GM12878 (cell line): ENCODE measurements around the gene PPIB. TPM values are rescaled to one million over a fixed set of nuclear protein-coding genes. Genes with fewer than 3 reads are reported as not detected.

Source experiments
- ATAC-seq: fragments of 200-7000 bp; cut with Tn5 transposase; 3 replicates; pipeline ENCODE4 v1.9.1; 2020; ENCODE audit warnings: mild to moderate bottlenecking, moderate library complexity
- BruUV-seq: library from RNA; stranded (reverse); fragments of 400-500 nt; replicated peaks from 2 replicates; lab custom pipeline; 2021; lab: Mats Ljungman, UMichigan
- CTCF ChIA-PET: fragments of 300-600 bp; sonication (Branson Sonifier 250); formaldehyde crosslinking; extraction: SDS; loops from one replicate; lab custom pipeline; 2021; ENCODE audit warnings: inconsistent platforms; lab: Yijun Ruan, JAX
- POLR2A ChIA-PET: fragments of 350-600 bp; formaldehyde crosslinking; extraction: SDS; loops from one replicate; lab custom pipeline; 2021; ENCODE audit warnings: inconsistent platforms; lab: Charles Lee
- RAD21 ChIA-PET: fragments of 300-600 bp; sonication (Branson Sonifier 250); formaldehyde crosslinking; loops from one replicate; lab custom pipeline; 2023; ENCODE audit warnings: antibody characterized with exemption; ENCODE audit not compliant: unreplicated experiment; lab: Charles Lee
- SMC1A ChIA-PET: fragments of 300-600 bp; sonication (Branson Sonifier 250); formaldehyde crosslinking; loops from one replicate; lab custom pipeline; 2023; ENCODE audit not compliant: unreplicated experiment, uncharacterized antibody; lab: Charles Lee
- DNase-seq: peaks from one replicate; pipeline ENCODE4 v3.0.0-alpha.2; 2011; ENCODE audit warnings: low read depth, low spot score
- FAIRE-seq: peaks from 3 replicates; lab custom pipeline; 2011; peaks lifted over from hg19 to GRCh38; lab: Jason Lieb, UNC
- H2AFZ ChIP-seq: 2 replicates; pipeline ENCODE4 v1.6.0; 2011; ENCODE audit warnings: low read depth, low read length, control low read depth; ENCODE audit not compliant: control insufficient read depth
- H3K27ac ChIP-seq: 2 replicates; pipeline ENCODE4 v1.5.1; 2011; ENCODE audit warnings: control low read depth; ENCODE audit not compliant: control insufficient read depth, insufficient read depth
- H3K27me3 ChIP-seq, 2 experiments: replicated peaks in 1 of 2; 2 replicates each; pipeline versions ENCODE4 v1.6.0 to v1.6.1; 2011; ENCODE audit warnings: low read length in 1 of 2; ENCODE audit not compliant: control insufficient read depth in 2 of 2, insufficient read depth in 2 of 2
- H3K36me3 ChIP-seq, 2 experiments: 2 replicates each; pipeline ENCODE4 v1.5.1; 2011; ENCODE audit warnings: low read length in 1 of 2; ENCODE audit not compliant: control insufficient read depth in 2 of 2, insufficient read depth in 2 of 2
- H3K4me1 ChIP-seq: 2 replicates; pipeline ENCODE4 v1.6.1; 2011; ENCODE audit warnings: mild to moderate bottlenecking, low read length, moderate library complexity, mixed read lengths; ENCODE audit not compliant: control insufficient read depth, insufficient read depth
- H3K4me2 ChIP-seq: 2 replicates; pipeline ENCODE4 v1.6.0; 2011; ENCODE audit warnings: control low read depth; ENCODE audit not compliant: control insufficient read depth, insufficient read depth
- H3K4me3 ChIP-seq: fragments of 200-600 bp; sonication (generic); 2 replicates; pipeline ENCODE4 v1.5.1; 2016
- H3K79me2 ChIP-seq: 2 replicates; pipeline ENCODE4 v1.6.0; 2011; ENCODE audit warnings: low read length; ENCODE audit not compliant: control insufficient read depth, insufficient read depth
- H3K9ac ChIP-seq: 2 replicates; pipeline ENCODE4 v1.8.0; 2011; ENCODE audit warnings: low read length, control low read depth, mixed read lengths; ENCODE audit not compliant: control insufficient read depth, insufficient read depth
- H3K9me3 ChIP-seq: replicated peaks from 3 replicates; pipeline ENCODE4 v1.5.1; 2011; ENCODE audit warnings: mild to moderate bottlenecking, low read length; ENCODE audit not compliant: control insufficient read depth, insufficient read depth
- H4K20me1 ChIP-seq: 2 replicates; pipeline ENCODE4 v1.6.0; 2011; ENCODE audit not compliant: control insufficient read depth, insufficient read depth
- ASH2L ChIP-seq: fragments of 300-600, 200-600 bp; sonication (generic); IDR thresholded peaks from 2 replicates; pipeline ENCODE4 v1.6.1; 2017; ENCODE audit warnings: low read depth, mild to moderate bottlenecking, borderline replicate concordance
- CHD1 ChIP-seq: IDR thresholded peaks from 2 replicates; pipeline ENCODE4 v1.6.1; 2012; ENCODE audit warnings: low read depth, low read length, improper control_type of control experiment
- CHD4 ChIP-seq: fragments of 200-600 bp; sonication (generic); IDR thresholded peaks from 2 replicates; pipeline ENCODE4 v1.6.1; 2016; ENCODE audit warnings: mild to moderate bottlenecking
- CREM ChIP-seq: IDR thresholded peaks from 2 replicates; pipeline ENCODE4 v1.6.1; 2014; ENCODE audit warnings: antibody characterized with exemption, low read depth
- IKZF1 ChIP-seq: fragments of 450-650 bp; conservative IDR thresholded peaks from 2 replicates; pipeline ENCODE4 v1.6.1; 2017; ENCODE audit warnings: antibody characterized with exemption, mild to moderate bottlenecking
- KAT2A ChIP-seq: conservative IDR thresholded peaks from 2 replicates; pipeline ENCODE4 v1.6.1; 2011; ENCODE audit warnings: low read depth, low read length; ENCODE audit not compliant: control insufficient read depth
- PAX5 ChIP-seq: IDR thresholded peaks from 2 replicates; pipeline ENCODE4 v1.6.1; 2011; ENCODE audit warnings: low read depth, low read length, borderline replicate concordance
- RCOR1 ChIP-seq: conservative IDR thresholded peaks from 2 replicates; pipeline ENCODE4 v1.6.1; 2012; ENCODE audit warnings: low read depth, low read length, improper control_type of control experiment
- SIN3A ChIP-seq: IDR thresholded peaks from 2 replicates; pipeline ENCODE4 v1.6.1; 2012; ENCODE audit warnings: low read depth, low read length, improper control_type of control experiment
- SIX5 ChIP-seq: IDR thresholded peaks from 2 replicates; pipeline ENCODE4 v1.6.1; 2011; ENCODE audit warnings: mild to moderate bottlenecking, low read depth, low read length, moderate library complexity; ENCODE audit not compliant: severe bottlenecking
- SREBF1 ChIP-seq: IDR thresholded peaks from 2 replicates; pipeline ENCODE4 v1.6.1; 2012; ENCODE audit warnings: mild to moderate bottlenecking, low read length
- STAT1 ChIP-seq: fragments of 450-650 bp; conservative IDR thresholded peaks from 2 replicates; pipeline ENCODE4 v1.6.1; 2014; ENCODE audit warnings: antibody characterized with exemption, mild to moderate bottlenecking
- TBL1XR1 ChIP-seq: IDR thresholded peaks from 2 replicates; pipeline ENCODE4 v1.6.1; 2012; ENCODE audit warnings: low read depth, low read length, improper control_type of control experiment
- WGBS: methylation state at CpG from one replicate; pipeline ENCODE4 v1.1.6; 2016; ENCODE audit warnings: low lambda C conversion rate; ENCODE audit not compliant: insufficient replicate concordance, insufficient coverage; ENCODE audit errors: missing lambda C conversion rate; 5-methylcytosine and 5-hydroxymethylcytosine counted together
- in situ Hi-C: fragments of 300-500 bp; cut with MboI; formaldehyde crosslinking; loops from 9 replicates; pipeline ENCODE4 v1.14.3; 2018; ENCODE audit warnings: mixed read lengths
- intact Hi-C: fragments of 100-400 bp; cut with micrococcal nuclease; formaldehyde crosslinking; loops from one replicate; pipeline ENCODE4 v1.14.2; 2022; ENCODE audit not compliant: unreplicated experiment
- polyA plus RNA-seq, 11 experiments: library from polyadenylated mRNA; depleted of rRNA in 4 of 11; unstranded in 6 of 11; stranded (reverse) in 5 of 11; fragments of >200 nt; fragmentation: Nextera tagmentation in 4 of 11; fragmentation: Illumina TruSeq in 1 of 11; extraction: Ambion mirVana in 4 of 11; extraction: Trizol in 1 of 11; gene quantifications; 1 replicate in 1 of 11; 2 replicates in 10 of 11; pipeline versions ENCODE4 v1.2.1 to v1.2.3, GENCODE V29; 2011 to 2016; ENCODE audit warnings: inconsistent platforms in 2 of 11, missing spikeins in 2 of 11, low read depth in 1 of 11
- total RNA-seq, 4 experiments: library from RNA; depleted of rRNA in 3 of 4; stranded (reverse); fragments of >200 nt in 3 of 4; fragmentation: Illumina TruSeq in 1 of 4; extraction: Trizol in 1 of 4; gene quantifications; 2 replicates each; pipeline versions ENCODE4 v1.2.1 to v1.2.3, GENCODE V29; 2013 to 2021
- TF ChIP-seq, protein P1 (sequence below): IDR thresholded peaks from 2 replicates; pipeline ENCODE4 v1.6.1; 2012; ENCODE audit warnings: low read depth, low read length, improper control_type of control experiment
- TF ChIP-seq, protein P2 (sequence below): IDR thresholded peaks from 2 replicates; pipeline ENCODE4 v1.6.1; 2011; ENCODE audit warnings: low read depth, low read length, improper control_type of control experiment, borderline replicate concordance
- TF ChIP-seq, protein P3 (sequence below): IDR thresholded peaks from 2 replicates; pipeline ENCODE4 v1.6.1; 2012; ENCODE audit warnings: mild to moderate bottlenecking, low read depth, low read length
- TF ChIP-seq, protein P4 (sequence below), 3 experiments: IDR thresholded peaks in 2 of 3; conservative IDR thresholded peaks in 1 of 3; 2 replicates each; pipeline ENCODE4 v1.5.1; 2011; ENCODE audit warnings: low read depth in 3 of 3, low read length in 3 of 3, mild to moderate bottlenecking in 3 of 3, control low read depth in 2 of 3, moderate library complexity in 2 of 3, inconsistent platforms in 1 of 3, mixed read lengths in 1 of 3; ENCODE audit not compliant: control insufficient read depth in 2 of 3, insufficient read depth in 1 of 3; ENCODE audit errors: extremely low read depth in 1 of 3

PPIB gene
- total and polyA plus RNA-seq, 10 of the 15 experiments (the other 5 are each of a cell fraction or from before 2014, with no cell fraction given), result 344 to 936 (median 508) TPM

DNA sequence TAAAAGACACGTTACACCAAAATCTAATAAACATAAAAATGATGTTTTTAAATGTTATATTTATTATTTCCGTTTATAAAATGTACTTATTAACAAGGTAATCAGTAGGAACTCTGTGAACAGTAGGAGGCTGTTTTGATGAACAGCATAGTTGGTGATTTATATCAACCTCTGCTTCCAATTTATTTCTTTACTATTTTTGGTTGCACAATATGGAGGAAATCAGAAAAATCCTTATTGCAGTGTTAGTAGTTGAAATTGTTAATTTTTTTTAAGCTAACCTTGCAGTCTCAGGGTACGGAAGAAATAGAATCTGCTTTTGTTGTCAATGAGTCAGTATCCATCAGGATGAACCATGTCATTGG lies 16.3 kb downstream of the PPIB start (continued):
- TF ChIP-seq, protein P1, sequence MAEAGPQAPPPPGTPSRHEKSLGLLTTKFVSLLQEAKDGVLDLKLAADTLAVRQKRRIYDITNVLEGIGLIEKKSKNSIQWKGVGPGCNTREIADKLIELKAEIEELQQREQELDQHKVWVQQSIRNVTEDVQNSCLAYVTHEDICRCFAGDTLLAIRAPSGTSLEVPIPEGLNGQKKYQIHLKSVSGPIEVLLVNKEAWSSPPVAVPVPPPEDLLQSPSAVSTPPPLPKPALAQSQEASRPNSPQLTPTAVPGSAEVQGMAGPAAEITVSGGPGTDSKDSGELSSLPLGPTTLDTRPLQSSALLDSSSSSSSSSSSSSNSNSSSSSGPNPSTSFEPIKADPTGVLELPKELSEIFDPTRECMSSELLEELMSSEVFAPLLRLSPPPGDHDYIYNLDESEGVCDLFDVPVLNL, result no peak
- TF ChIP-seq CHD4 (no peak), RCOR1 (no peak), SIN3A (no peak), STAT1 (no peak), SIX5 (no peak), TBL1XR1 (no peak), ASH2L (no peak), SREBF1 (no peak)
- TF ChIP-seq, protein P2, sequence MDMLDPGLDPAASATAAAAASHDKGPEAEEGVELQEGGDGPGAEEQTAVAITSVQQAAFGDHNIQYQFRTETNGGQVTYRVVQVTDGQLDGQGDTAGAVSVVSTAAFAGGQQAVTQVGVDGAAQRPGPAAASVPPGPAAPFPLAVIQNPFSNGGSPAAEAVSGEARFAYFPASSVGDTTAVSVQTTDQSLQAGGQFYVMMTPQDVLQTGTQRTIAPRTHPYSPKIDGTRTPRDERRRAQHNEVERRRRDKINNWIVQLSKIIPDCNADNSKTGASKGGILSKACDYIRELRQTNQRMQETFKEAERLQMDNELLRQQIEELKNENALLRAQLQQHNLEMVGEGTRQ, result no peak

DNA sequence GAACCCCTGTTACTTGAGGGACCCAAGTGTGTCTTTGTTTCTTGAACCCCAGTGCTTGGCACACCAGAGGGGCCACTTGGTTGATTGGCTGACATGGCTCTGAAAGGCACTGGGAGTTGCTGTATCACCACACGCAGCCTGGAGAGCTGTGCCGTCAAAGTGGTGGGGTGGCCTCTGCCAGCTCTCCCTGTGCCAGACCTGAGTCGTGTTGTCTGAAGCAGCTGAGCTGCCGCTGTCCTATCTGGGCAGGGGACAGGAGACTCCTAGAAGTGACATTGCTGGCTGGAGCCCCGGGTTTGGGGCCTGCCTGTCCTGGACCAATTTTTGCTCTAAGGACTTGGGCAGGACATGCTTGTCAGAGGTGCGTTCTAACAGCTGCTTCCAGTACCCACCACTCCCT lies 16.8 kb downstream of the PPIB start:
- Histone ChIP-seq H3K27me3 (no peaks in the 10 kb centered on the region), H3K79me2 (no peaks in the 10 kb centered on the region), H3K27ac (peak overlapping the region; percentile 92), H3K9me3 (no peaks in the 10 kb centered on the region), H4K20me1 (no peaks in the 10 kb centered on the region), H3K36me3 (peaks cover 5 to 11% of the 10 kb centered on the region in 2 experiments), H3K4me1 (peaks cover 52% of the 10 kb centered on the region), H3K4me2 (no peak overlapping the region), H2AFZ (no peak overlapping the region), H3K4me3 (no peak overlapping the region), H3K9ac (no peak overlapping the region)
- intact Hi-C loops (no loop called here), in situ Hi-C loops (no loop called here)
- no TSS peak for BruUV-seq
- no peak for FAIRE-seq
- 98% methylated on average over 6 of the region's 6 CpGs for WGBS
- CTCF ChIA-PET, result interaction anchor here (0.7 to 5.3 kb wide), 7 partner anchors 9 to 80 kb away, joined by 4 to 98 read pairs (median 6); partner anchors contain the start of genes CIAO2A and PPIB
- POLR2A ChIA-PET, result interaction anchor here (0.8 to 3.0 kb wide), 6 partner anchors 12 to 56 kb away, joined by 3 to 17 read pairs (median 7); partner anchors contain the start of genes CIAO2A and SNX1
- SMC1A ChIA-PET, result interaction anchor here (1.1 to 1.7 kb wide), 3 partner anchors 14 to 227 kb away, joined by 3 to 4 read pairs (median 3); no protein-coding TSS in a partner anchor
- no peak for DNase-seq
- no peak for ATAC-seq
- RAD21 ChIA-PET, result interaction anchor here (1.2 to 3.2 kb wide), 3 partner anchors 8 to 53 kb away, joined by 4 to 29 read pairs (median 15); partner anchors contain the start of genes CIAO2A and SNX1
- TF ChIP-seq KAT2A (no peak), CREM (no peak), CHD1 (no peak), IKZF1 (no peak), PAX5 (no peak)
- TF ChIP-seq, protein P3, sequence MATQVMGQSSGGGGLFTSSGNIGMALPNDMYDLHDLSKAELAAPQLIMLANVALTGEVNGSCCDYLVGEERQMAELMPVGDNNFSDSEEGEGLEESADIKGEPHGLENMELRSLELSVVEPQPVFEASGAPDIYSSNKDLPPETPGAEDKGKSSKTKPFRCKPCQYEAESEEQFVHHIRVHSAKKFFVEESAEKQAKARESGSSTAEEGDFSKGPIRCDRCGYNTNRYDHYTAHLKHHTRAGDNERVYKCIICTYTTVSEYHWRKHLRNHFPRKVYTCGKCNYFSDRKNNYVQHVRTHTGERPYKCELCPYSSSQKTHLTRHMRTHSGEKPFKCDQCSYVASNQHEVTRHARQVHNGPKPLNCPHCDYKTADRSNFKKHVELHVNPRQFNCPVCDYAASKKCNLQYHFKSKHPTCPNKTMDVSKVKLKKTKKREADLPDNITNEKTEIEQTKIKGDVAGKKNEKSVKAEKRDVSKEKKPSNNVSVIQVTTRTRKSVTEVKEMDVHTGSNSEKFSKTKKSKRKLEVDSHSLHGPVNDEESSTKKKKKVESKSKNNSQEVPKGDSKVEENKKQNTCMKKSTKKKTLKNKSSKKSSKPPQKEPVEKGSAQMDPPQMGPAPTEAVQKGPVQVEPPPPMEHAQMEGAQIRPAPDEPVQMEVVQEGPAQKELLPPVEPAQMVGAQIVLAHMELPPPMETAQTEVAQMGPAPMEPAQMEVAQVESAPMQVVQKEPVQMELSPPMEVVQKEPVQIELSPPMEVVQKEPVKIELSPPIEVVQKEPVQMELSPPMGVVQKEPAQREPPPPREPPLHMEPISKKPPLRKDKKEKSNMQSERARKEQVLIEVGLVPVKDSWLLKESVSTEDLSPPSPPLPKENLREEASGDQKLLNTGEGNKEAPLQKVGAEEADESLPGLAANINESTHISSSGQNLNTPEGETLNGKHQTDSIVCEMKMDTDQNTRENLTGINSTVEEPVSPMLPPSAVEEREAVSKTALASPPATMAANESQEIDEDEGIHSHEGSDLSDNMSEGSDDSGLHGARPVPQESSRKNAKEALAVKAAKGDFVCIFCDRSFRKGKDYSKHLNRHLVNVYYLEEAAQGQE, result no peak
- TF ChIP-seq, protein P4, sequence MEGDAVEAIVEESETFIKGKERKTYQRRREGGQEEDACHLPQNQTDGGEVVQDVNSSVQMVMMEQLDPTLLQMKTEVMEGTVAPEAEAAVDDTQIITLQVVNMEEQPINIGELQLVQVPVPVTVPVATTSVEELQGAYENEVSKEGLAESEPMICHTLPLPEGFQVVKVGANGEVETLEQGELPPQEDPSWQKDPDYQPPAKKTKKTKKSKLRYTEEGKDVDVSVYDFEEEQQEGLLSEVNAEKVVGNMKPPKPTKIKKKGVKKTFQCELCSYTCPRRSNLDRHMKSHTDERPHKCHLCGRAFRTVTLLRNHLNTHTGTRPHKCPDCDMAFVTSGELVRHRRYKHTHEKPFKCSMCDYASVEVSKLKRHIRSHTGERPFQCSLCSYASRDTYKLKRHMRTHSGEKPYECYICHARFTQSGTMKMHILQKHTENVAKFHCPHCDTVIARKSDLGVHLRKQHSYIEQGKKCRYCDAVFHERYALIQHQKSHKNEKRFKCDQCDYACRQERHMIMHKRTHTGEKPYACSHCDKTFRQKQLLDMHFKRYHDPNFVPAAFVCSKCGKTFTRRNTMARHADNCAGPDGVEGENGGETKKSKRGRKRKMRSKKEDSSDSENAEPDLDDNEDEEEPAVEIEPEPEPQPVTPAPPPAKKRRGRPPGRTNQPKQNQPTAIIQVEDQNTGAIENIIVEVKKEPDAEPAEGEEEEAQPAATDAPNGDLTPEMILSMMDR (IDR thresholded peaks at IDR 0.05 in 2 of 3, conservative IDR thresholded peaks at IDR 0.05 in 1 of 3; ENCODE audit: control insufficient read depth in 2 of 3, extremely low read depth in 1 of 3, insufficient read depth in 1 of 3, low read depth in 3 of 3, low read length in 3 of 3), result no peak
